Measurements from ENCODE around the gene TFAP2A. TPM values are rescaled to one million over a fixed set of nuclear protein-coding genes. Genes with fewer than 3 reads are reported as not detected.

Gene TFAP2A
- polyA plus RNA-seq, 1 donor from 2014 or later: 0.78 TPM

DNA sequence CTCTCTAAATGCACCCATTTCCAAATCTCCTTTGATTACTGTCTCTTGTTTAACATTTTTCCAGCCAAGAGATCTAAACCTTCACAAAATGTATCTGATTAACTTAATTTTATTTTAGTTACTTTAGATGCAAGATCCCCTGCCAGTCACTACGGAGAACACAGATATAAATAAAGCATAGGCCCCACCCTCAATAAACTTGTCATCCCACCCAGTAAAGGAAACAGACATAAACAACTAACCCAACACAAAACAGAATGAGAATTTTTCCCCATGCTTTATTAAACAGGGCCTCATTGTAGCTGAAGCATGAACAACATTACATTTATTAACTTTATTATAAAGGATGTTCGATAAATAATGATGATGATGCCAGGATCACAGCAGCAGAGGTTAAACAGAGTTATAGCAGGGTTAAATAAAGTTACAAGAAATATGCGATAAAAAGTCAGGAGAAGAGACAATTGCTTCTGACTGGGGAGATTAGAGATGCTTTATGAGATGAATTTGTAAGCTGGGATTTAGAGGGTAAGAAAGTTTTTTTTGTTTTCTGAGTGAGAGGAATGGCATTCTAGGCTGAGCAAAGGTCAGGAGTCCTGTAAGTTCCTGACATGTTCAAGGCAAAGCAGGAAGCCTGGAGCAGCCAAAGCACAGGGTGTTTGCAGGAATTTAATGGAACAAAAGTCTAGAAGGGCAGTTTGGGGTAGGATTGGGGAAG, 41.1 kb downstream of the TFAP2A start:
- no peaks in the 10 kb centered on the region for H3K36me3 ChIP-seq (ENCODE audit: insufficient read depth, low read length)
- H2AFZ ChIP-seq (ENCODE audit: low read depth, low read length): no peak overlapping the region
- H3K4me2 ChIP-seq (ENCODE audit: low read length): no peak overlapping the region
- H3K4me3 ChIP-seq (ENCODE audit: low read length): no peak overlapping the region
- H3K9ac ChIP-seq (ENCODE audit: low read length): no peak overlapping the region
- no peaks in the 10 kb centered on the region for H3K79me2 ChIP-seq (replicated peaks; ENCODE audit: insufficient read depth, low read length)
- no peak overlapping the region for H3K27ac ChIP-seq (ENCODE audit: low read length)
- H3K9me2 ChIP-seq (ENCODE audit: insufficient read depth, low read length): no peaks in the 10 kb centered on the region
- H3K27me3 ChIP-seq (ENCODE audit: insufficient read depth, low read depth, low read length): no peaks in the 10 kb centered on the region
- TF ChIP-seq RAD21 (conservative IDR thresholded peaks at IDR 0.05) (no peak), EP300 (conservative IDR thresholded peaks at IDR 0.05; ENCODE audit: poor library complexity, severe bottlenecking) (no peak), SMC3 (conservative IDR thresholded peaks at IDR 0.05; ENCODE audit: poor library complexity) (no peak), POLR2AphosphoS5 (IDR thresholded peaks at IDR 0.05) (no peak), EZH2 (IDR thresholded peaks at IDR 0.05; ENCODE audit: borderline replicate concordance, insufficient read depth, low read length, poor library complexity, severe bottlenecking) (no peak), TAF1 (IDR thresholded peaks at IDR 0.05; ENCODE audit: low read depth) (no peak), MXI1 (conservative IDR thresholded peaks at IDR 0.05; ENCODE audit: poor library complexity, severe bottlenecking) (no peak)
- TF ChIP-seq, protein P1, sequence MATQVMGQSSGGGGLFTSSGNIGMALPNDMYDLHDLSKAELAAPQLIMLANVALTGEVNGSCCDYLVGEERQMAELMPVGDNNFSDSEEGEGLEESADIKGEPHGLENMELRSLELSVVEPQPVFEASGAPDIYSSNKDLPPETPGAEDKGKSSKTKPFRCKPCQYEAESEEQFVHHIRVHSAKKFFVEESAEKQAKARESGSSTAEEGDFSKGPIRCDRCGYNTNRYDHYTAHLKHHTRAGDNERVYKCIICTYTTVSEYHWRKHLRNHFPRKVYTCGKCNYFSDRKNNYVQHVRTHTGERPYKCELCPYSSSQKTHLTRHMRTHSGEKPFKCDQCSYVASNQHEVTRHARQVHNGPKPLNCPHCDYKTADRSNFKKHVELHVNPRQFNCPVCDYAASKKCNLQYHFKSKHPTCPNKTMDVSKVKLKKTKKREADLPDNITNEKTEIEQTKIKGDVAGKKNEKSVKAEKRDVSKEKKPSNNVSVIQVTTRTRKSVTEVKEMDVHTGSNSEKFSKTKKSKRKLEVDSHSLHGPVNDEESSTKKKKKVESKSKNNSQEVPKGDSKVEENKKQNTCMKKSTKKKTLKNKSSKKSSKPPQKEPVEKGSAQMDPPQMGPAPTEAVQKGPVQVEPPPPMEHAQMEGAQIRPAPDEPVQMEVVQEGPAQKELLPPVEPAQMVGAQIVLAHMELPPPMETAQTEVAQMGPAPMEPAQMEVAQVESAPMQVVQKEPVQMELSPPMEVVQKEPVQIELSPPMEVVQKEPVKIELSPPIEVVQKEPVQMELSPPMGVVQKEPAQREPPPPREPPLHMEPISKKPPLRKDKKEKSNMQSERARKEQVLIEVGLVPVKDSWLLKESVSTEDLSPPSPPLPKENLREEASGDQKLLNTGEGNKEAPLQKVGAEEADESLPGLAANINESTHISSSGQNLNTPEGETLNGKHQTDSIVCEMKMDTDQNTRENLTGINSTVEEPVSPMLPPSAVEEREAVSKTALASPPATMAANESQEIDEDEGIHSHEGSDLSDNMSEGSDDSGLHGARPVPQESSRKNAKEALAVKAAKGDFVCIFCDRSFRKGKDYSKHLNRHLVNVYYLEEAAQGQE (IDR thresholded peaks at IDR 0.05; ENCODE audit: borderline replicate concordance): no peak
- TF ChIP-seq, protein P2, sequence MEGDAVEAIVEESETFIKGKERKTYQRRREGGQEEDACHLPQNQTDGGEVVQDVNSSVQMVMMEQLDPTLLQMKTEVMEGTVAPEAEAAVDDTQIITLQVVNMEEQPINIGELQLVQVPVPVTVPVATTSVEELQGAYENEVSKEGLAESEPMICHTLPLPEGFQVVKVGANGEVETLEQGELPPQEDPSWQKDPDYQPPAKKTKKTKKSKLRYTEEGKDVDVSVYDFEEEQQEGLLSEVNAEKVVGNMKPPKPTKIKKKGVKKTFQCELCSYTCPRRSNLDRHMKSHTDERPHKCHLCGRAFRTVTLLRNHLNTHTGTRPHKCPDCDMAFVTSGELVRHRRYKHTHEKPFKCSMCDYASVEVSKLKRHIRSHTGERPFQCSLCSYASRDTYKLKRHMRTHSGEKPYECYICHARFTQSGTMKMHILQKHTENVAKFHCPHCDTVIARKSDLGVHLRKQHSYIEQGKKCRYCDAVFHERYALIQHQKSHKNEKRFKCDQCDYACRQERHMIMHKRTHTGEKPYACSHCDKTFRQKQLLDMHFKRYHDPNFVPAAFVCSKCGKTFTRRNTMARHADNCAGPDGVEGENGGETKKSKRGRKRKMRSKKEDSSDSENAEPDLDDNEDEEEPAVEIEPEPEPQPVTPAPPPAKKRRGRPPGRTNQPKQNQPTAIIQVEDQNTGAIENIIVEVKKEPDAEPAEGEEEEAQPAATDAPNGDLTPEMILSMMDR (IDR thresholded peaks at IDR 0.05; ENCODE audit: poor library complexity, severe bottlenecking): no peak
- H3F3A ChIP-seq (ENCODE audit: insufficient read depth, low read length, poor library complexity, severe bottlenecking): no peaks in the 10 kb centered on the region
- H4K20me1 ChIP-seq (ENCODE audit: insufficient read depth): no peaks in the 10 kb centered on the region
- no peaks in the 10 kb centered on the region for H3K9me3 ChIP-seq (ENCODE audit: low read length)

DNA sequence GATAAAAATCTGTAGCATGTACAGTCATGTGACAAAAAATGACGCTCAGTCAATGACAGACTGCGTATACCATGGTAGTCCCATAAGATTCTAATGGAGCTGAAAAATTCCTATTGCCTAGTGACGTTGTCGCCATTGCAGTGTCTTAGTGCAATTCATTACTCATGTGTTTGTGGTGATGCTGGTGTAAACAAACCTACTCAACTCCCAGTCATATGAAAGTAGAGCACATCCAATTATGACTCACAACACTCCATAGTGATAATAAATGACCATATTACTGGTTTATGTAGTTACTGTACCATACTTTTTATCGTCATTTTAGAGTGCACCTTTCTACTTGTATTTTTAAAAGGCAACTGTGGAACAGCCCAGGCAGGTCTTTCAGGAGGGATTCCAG, 45.0 kb downstream of the TFAP2A start:
- no peak for TF ChIP-seq EP300 (conservative IDR thresholded peaks at IDR 0.05; ENCODE audit: poor library complexity, severe bottlenecking)
- TF ChIP-seq, protein P2 (IDR thresholded peaks at IDR 0.05; ENCODE audit: poor library complexity, severe bottlenecking): no peak
- no peak for TF ChIP-seq POLR2AphosphoS5 (IDR thresholded peaks at IDR 0.05)
- no peak for TF ChIP-seq EZH2 (IDR thresholded peaks at IDR 0.05; ENCODE audit: borderline replicate concordance, insufficient read depth, low read length, poor library complexity, severe bottlenecking)
- TF ChIP-seq RAD21 (conservative IDR thresholded peaks at IDR 0.05): no peak
- TF ChIP-seq, protein P1 (IDR thresholded peaks at IDR 0.05; ENCODE audit: borderline replicate concordance): no peak
- TF ChIP-seq TAF1 (IDR thresholded peaks at IDR 0.05; ENCODE audit: low read depth): no peak
- no peak for TF ChIP-seq MXI1 (conservative IDR thresholded peaks at IDR 0.05; ENCODE audit: poor library complexity, severe bottlenecking)
- no peak for TF ChIP-seq SMC3 (conservative IDR thresholded peaks at IDR 0.05; ENCODE audit: poor library complexity)

More for the DNA sequence above, 45.0 kb downstream of the TFAP2A start:
- no peaks in the 10 kb centered on the region for H3K27me3 ChIP-seq (ENCODE audit: insufficient read depth, low read depth, low read length)
- no peaks in the 10 kb centered on the region for H3K36me3 ChIP-seq (ENCODE audit: insufficient read depth, low read length)
- H2AFZ ChIP-seq (ENCODE audit: low read depth, low read length): no peak overlapping the region
- H3K9ac ChIP-seq (ENCODE audit: low read length): no peak overlapping the region
- no peaks in the 10 kb centered on the region for H3K9me3 ChIP-seq (ENCODE audit: low read length)
- H3K4me3 ChIP-seq (ENCODE audit: low read length): no peak overlapping the region
- no peaks in the 10 kb centered on the region for H4K20me1 ChIP-seq (ENCODE audit: insufficient read depth)
- H3K4me2 ChIP-seq (ENCODE audit: low read length): no peak overlapping the region
- no peak overlapping the region for H3K27ac ChIP-seq (ENCODE audit: low read length)
- no peaks in the 10 kb centered on the region for H3K9me2 ChIP-seq (ENCODE audit: insufficient read depth, low read length)
- H3K79me2 ChIP-seq (replicated peaks; ENCODE audit: insufficient read depth, low read length): no peaks in the 10 kb centered on the region
- H3F3A ChIP-seq (ENCODE audit: insufficient read depth, low read length, poor library complexity, severe bottlenecking): no peaks in the 10 kb centered on the region

All from neural cell (in vitro differentiated cells).